ENCODE measurements around the gene SERINC2.

The SERINC2 gene

DNA sequence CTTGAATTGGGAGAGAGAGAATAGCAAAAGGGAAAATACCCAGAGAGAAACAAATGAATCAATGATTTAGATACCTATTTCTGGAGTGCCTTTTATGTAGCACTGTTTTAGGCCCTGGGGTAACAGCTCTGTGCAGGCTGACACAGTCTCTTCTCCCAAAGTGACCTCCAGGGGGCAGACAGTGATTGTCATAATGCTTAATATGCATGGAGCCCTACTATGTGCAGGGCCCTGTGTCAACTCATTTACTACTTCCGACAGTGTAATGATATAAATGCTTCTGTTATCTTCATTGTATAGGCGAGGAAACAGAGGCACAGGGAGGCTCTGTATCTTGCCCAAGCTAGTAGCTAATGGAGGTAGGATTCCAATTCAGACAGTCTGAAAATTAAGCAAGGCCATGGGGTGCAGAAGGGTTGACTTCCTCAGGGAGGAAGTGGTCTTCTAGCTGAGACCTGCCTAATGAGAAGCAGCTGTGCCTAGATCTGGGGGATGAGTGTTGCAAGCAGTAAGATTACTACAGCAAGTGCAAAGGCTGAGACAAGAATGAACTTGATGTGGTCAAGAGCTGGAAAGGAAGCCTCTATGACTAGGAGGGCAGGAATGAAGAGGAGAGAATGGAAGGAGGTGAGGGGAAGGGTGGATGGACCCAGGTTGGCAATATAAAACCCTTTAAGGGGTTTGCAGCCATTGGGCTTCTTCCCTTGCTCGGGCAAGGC is 16.2 kb upstream of the SERINC2 start:
- TF ChIP-seq, protein P1, sequence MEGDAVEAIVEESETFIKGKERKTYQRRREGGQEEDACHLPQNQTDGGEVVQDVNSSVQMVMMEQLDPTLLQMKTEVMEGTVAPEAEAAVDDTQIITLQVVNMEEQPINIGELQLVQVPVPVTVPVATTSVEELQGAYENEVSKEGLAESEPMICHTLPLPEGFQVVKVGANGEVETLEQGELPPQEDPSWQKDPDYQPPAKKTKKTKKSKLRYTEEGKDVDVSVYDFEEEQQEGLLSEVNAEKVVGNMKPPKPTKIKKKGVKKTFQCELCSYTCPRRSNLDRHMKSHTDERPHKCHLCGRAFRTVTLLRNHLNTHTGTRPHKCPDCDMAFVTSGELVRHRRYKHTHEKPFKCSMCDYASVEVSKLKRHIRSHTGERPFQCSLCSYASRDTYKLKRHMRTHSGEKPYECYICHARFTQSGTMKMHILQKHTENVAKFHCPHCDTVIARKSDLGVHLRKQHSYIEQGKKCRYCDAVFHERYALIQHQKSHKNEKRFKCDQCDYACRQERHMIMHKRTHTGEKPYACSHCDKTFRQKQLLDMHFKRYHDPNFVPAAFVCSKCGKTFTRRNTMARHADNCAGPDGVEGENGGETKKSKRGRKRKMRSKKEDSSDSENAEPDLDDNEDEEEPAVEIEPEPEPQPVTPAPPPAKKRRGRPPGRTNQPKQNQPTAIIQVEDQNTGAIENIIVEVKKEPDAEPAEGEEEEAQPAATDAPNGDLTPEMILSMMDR (IDR thresholded peaks at IDR 0.05; ENCODE audit: low read depth, low read length, missing control alignments) = peak; percentile 51
- H3K4me3 ChIP-seq (ENCODE audit: low read depth, low read length) = no peak overlapping the region
- no peak for DNase-seq (ENCODE audit: low read depth)

DNA sequence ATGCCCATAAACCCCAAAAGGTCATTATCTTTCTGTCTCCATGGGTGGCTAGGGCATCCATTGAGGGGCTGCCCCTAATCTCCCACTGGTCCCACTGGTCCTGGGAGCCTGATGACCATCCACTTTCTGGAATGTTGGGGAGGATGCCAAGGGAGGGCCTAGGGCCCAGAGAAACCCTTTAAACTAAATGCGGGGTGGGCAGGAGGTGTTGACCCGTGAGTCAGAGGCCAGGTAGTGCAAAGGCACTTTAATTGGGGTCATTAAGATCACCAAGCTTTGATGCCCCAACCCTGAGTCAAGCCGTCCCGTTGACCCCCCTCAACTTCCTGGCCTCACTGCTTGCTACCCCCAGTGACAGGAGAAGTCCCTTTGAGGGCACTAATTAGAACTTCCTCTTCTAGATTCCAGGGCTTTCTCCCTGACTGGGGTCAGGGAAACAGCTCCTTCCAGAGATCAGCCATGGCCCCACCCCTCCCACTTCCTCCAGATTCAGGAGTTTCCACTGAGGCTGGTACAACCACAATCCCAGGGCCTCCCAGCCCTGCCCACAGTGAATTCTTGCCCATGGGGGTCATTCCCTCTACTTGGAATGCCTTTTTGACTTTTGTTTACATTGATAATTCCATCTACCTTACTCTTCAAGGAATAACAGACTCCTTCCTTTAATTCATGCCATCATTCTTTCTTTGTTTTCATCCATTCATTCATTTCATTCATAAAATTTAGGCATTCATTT is 15.5 kb upstream of the SERINC2 start:
- no peak overlapping the region for H3K4me3 ChIP-seq (ENCODE audit: low read depth, low read length)
- DNase-seq (ENCODE audit: low read depth) = no peak

DNA sequence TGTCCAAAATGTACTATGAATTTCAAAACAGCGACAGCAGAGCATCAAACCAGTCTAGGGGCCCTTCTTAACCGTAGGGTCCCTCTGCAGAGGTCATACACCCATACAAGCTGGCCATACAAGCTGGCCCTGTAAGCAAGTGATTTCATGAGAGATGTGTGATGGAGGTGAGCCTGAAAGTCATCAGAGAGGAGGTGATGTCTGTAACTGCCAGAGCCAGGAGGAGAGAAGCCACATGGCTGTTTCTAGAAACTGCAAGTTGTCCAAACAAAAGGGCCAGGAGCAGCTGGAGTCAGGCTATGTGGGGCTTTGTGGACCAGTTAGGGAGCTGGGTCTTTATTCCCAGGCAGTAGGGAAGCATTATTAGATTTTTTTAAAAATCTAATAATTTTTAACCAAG is 14.8 kb upstream of the SERINC2 start:
- DNase-seq (ENCODE audit: low read depth) = no peak
- TF ChIP-seq, protein P1 (IDR thresholded peaks at IDR 0.05; ENCODE audit: low read depth, low read length, missing control alignments) = no peak
- H3K4me3 ChIP-seq (ENCODE audit: low read depth, low read length) = no peak overlapping the region

More for the DNA sequence above, 15.5 kb upstream of the SERINC2 start:
- TF ChIP-seq, protein P1 (IDR thresholded peaks at IDR 0.05; ENCODE audit: low read depth, low read length, missing control alignments) = no peak

DNA sequence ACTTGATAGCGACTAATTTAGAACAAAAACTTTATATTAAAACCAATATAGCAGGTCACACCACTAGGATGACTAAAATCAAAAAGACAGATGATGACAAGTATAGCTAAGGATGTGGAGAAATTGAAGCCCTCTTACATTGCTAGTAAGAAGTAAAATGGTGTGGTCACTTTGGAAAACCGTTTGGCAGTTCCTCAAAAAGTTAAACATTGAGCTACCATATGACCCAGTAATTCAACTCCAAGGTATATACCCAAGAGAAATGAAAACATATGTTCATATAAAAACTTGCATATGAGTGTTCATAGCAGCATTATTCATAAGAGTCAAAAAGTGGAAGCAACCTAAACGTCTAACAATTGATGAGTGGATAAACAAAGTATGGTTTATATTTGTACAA is 13.0 kb upstream of the SERINC2 start:
- no peak for DNase-seq (ENCODE audit: low read depth)
- H3K4me3 ChIP-seq (ENCODE audit: low read depth, low read length) = no peak overlapping the region
- TF ChIP-seq, protein P1 (IDR thresholded peaks at IDR 0.05; ENCODE audit: low read depth, low read length, missing control alignments) = no peak

DNA sequence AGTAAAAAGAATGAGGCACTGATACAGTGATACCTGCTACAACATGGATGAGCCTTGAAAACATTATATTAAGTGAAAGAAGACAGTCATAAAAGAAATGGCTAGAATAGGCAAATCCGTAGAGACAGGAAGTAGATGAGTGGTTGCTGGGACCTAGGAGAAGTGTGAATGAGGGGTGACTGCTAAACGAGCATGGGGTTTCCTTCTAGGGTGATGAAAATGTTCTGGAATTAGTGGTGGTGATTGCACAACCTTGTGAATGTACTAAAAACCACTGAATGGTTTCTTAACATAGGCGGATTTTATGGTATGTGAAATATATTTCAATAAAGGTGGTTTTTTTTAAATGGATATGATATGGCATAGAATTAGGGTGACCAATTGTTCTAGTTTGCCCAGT is 12.6 kb upstream of the SERINC2 start:
- DNase-seq (ENCODE audit: low read depth) = no peak

DNA sequence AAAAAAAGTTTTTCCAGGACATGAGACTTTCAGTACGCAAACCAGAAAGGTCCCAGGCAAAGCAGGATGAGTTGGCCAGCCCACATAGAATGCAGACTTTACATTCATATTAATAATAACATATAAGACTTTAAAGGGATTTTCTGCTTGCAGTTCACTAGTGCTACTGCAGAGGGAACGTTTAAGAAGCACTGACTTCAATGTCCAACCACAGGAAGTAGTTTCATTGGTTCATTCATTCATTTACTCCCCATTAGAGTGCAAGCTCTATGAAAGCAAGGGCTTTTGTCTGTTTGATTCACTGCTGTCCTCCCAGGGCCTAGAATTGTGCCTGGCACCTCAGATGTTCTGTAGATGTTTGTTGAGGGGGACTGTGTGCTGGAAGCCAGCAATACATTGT is 11.8 kb upstream of the SERINC2 start:
- TF ChIP-seq, protein P1 (IDR thresholded peaks at IDR 0.05; ENCODE audit: low read depth, low read length, missing control alignments) = no peak
- H3K4me3 ChIP-seq (ENCODE audit: low read depth, low read length) = no peak overlapping the region
- DNase-seq (ENCODE audit: low read depth) = no peak

More for the DNA sequence above, 12.6 kb upstream of the SERINC2 start:
- no peak overlapping the region for H3K4me3 ChIP-seq (ENCODE audit: low read depth, low read length)
- TF ChIP-seq, protein P1 (IDR thresholded peaks at IDR 0.05; ENCODE audit: low read depth, low read length, missing control alignments) = no peak
